A204.1 (cell line): ENCODE results near the gene TMPRSS6.

Experiments used
- FAIRE-seq: peaks from 2 replicates; lab custom pipeline; 2012; peaks lifted over from hg19 to GRCh38; lab: Jason Lieb, UNC

TMPRSS6 gene

GRCh38 chr22:37050913-37051312, 58.6 kb downstream of the TMPRSS6 start:
- FAIRE-seq = no peak

- no peak for FAIRE-seq
Measured at GRCh38 chr22:37049224-37049623, 60.3 kb downstream of the TMPRSS6 start.

- no peak for FAIRE-seq
Measured at GRCh38 chr22:37048133-37048532, 61.4 kb downstream of the TMPRSS6 start.

GRCh38 chr22:37047006-37047405, 62.5 kb downstream of the TMPRSS6 start:
- FAIRE-seq = no peak

- FAIRE-seq = no peak
Measured at GRCh38 chr22:37046589-37046988, 62.9 kb downstream of the TMPRSS6 start.

- FAIRE-seq = no peak
Measured at GRCh38 chr22:37045958-37046357, 63.6 kb downstream of the TMPRSS6 start.

- FAIRE-seq = no peak
Measured at GRCh38 chr22:37044634-37045625, 64.6 kb downstream of the TMPRSS6 start.

GRCh38 chr22:37043828-37044538, 65.5 kb downstream of the TMPRSS6 start:
- no peak for FAIRE-seq

GRCh38 chr22:37043209-37043827, 66.2 kb downstream of the TMPRSS6 start:
- FAIRE-seq = no peak

- no peak for FAIRE-seq
Measured at GRCh38 chr22:37039466-37039865, 70.0 kb downstream of the TMPRSS6 start.

GRCh38 chr22:37037669-37038068, 71.8 kb downstream of the TMPRSS6 start:
- FAIRE-seq = no peak

- no peak for FAIRE-seq
Measured at GRCh38 chr22:37036655-37037377, 72.7 kb downstream of the TMPRSS6 start.

- FAIRE-seq = no peak
Measured at GRCh38 chr22:37033605-37034430, 75.7 kb downstream of the TMPRSS6 start.

GRCh38 chr22:37032535-37033460, 76.7 kb downstream of the TMPRSS6 start:
- FAIRE-seq = no peak

GRCh38 chr22:37032134-37032534, 77.4 kb downstream of the TMPRSS6 start:
- no peak for FAIRE-seq

GRCh38 chr22:37030560-37031281, 78.8 kb downstream of the TMPRSS6 start:
- FAIRE-seq = no peak

- FAIRE-seq = no peak
Measured at GRCh38 chr22:37028692-37029674, 80.5 kb downstream of the TMPRSS6 start.

GRCh38 chr22:37027556-37027955, 82.0 kb downstream of the TMPRSS6 start:
- FAIRE-seq = no peak
